ENCODE measurements around the gene CDH7.
A peak's percentile ranks its signal among the peaks of the same experiment; 100 is the strongest.

Gene CDH7

GRCh38 chr18:65750389-65751154, at the start of gene CDH7:
Gene CDH7, plus strand, starts transcription at chr18:65751012. Its CDS starts 11,831 bp downstream, at chr18:65762843.
- no peak within 1 kb of the TSS for H3K27ac ChIP-seq
- H3K9me3 ChIP-seq (ENCODE audit: low read depth, low read length), result no peaks in the 10 kb centered on the region
- no peak for DNase-seq (ENCODE audit: low read depth, low spot score)
- H3K36me3 ChIP-seq (ENCODE audit: insufficient read depth, low read length), result no peaks in the 10 kb centered on the region
- no peak within 1 kb of the TSS for H3K9ac ChIP-seq (ENCODE audit: insufficient read length)
- peak within 1 kb of the TSS; percentile 84 for H3K4me3 ChIP-seq
- TF ChIP-seq EZH2 (IDR thresholded peaks at IDR 0.05) (no peak), POLR2AphosphoS5 (IDR thresholded peaks at IDR 0.05; ENCODE audit: borderline replicate concordance, low read depth, low read length) (no peak), FOXP2 (optimal IDR thresholded peaks at IDR 0.05; ENCODE audit: control extremely low read depth, extremely low read length, insufficient read depth) (no peak)

GRCh38 chr18:65704046-65704445, 46.8 kb upstream of the CDH7 start:
- H3K4me3 ChIP-seq, result no peak overlapping the region
- no peaks in the 10 kb centered on the region for H3K9me3 ChIP-seq (ENCODE audit: low read depth, low read length)
- H3K27ac ChIP-seq, result no peak overlapping the region
- no peak for DNase-seq (ENCODE audit: low read depth, low spot score)
- no peaks in the 10 kb centered on the region for H3K36me3 ChIP-seq (ENCODE audit: insufficient read depth, low read length)
- no peak overlapping the region for H3K9ac ChIP-seq (ENCODE audit: insufficient read length)
- TF ChIP-seq EZH2 (IDR thresholded peaks at IDR 0.05) (no peak), FOXP2 (optimal IDR thresholded peaks at IDR 0.05; ENCODE audit: control extremely low read depth, extremely low read length, insufficient read depth) (no peak), POLR2AphosphoS5 (IDR thresholded peaks at IDR 0.05; ENCODE audit: borderline replicate concordance, low read depth, low read length) (no peak)

DNA sequence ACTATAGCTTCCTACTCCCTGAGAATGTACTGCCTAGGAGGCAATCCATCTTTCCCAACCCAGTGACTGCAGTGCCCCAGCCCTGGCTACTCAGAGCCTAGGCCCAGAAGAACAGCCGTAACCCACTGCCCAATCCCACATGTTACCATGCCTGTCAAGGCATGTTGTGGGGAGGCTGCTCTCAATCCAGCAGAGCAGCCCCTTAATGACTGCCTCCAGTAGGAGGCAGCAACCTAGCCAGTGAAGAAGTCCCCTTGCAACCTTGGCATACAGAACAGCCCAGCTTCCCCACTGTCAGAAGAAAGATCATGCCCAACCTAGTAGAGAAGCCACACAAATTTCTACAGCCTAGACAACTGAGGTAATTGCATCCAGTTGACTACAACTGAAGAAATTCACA, 44.2 kb upstream of the CDH7 start:
- Histone ChIP-seq H3K36me3 (ENCODE audit: insufficient read depth, low read length) (no peaks in the 10 kb centered on the region), H3K4me3 (no peak overlapping the region), H3K9me3 (ENCODE audit: low read depth, low read length) (no peaks in the 10 kb centered on the region), H3K27ac (no peak overlapping the region), H3K9ac (ENCODE audit: insufficient read length) (no peak overlapping the region)
- TF ChIP-seq EZH2 (IDR thresholded peaks at IDR 0.05) (no peak), POLR2AphosphoS5 (IDR thresholded peaks at IDR 0.05; ENCODE audit: borderline replicate concordance, low read depth, low read length) (no peak), FOXP2 (optimal IDR thresholded peaks at IDR 0.05; ENCODE audit: control extremely low read depth, extremely low read length, insufficient read depth) (no peak)
- no peak for DNase-seq (ENCODE audit: low read depth, low spot score)

- Histone ChIP-seq H3K27ac (no peak overlapping the region), H3K4me3 (no peak overlapping the region), H3K9me3 (ENCODE audit: low read depth, low read length) (no peaks in the 10 kb centered on the region), H3K36me3 (ENCODE audit: insufficient read depth, low read length) (no peaks in the 10 kb centered on the region), H3K9ac (ENCODE audit: insufficient read length) (no peak overlapping the region)
- no peak for DNase-seq (ENCODE audit: low read depth, low spot score)
- TF ChIP-seq EZH2 (IDR thresholded peaks at IDR 0.05) (no peak), POLR2AphosphoS5 (IDR thresholded peaks at IDR 0.05; ENCODE audit: borderline replicate concordance, low read depth, low read length) (no peak), FOXP2 (optimal IDR thresholded peaks at IDR 0.05; ENCODE audit: control extremely low read depth, extremely low read length, insufficient read depth) (no peak)
Measured at GRCh38 chr18:65711493-65711892, 39.3 kb upstream of the CDH7 start.

DNA sequence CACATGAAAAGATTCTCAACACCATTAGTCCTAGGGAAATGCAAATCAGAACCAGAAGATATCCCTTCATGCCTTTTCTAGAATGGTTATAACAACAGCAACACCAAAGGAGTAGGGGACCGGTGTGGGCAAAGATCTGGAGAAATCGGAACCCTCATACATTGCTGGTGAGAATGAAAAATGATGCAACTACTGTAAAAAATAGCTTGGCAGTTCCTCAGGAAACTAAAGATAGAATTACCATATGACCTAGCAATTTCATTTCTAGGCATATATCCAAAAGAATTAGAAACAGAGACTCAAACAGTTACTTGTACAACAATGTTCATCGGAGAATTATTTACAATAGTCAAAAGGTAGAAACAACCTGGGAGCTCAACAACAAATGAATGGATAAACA, 29.2 kb upstream of the CDH7 start:
- no peak for DNase-seq (ENCODE audit: low read depth, low spot score)
- Histone ChIP-seq H3K9ac (ENCODE audit: insufficient read length) (no peak overlapping the region), H3K36me3 (ENCODE audit: insufficient read depth, low read length) (no peaks in the 10 kb centered on the region), H3K9me3 (ENCODE audit: low read depth, low read length) (no peaks in the 10 kb centered on the region), H3K4me3 (no peak overlapping the region), H3K27ac (peak overlapping the region; percentile 65; the same call in 1 of the 2 replicates)
- TF ChIP-seq EZH2 (IDR thresholded peaks at IDR 0.05), result no peak
- no peak for TF ChIP-seq POLR2AphosphoS5 (IDR thresholded peaks at IDR 0.05; ENCODE audit: borderline replicate concordance, low read depth, low read length)
- no peak for TF ChIP-seq FOXP2 (optimal IDR thresholded peaks at IDR 0.05; ENCODE audit: control extremely low read depth, extremely low read length, insufficient read depth)

DNA sequence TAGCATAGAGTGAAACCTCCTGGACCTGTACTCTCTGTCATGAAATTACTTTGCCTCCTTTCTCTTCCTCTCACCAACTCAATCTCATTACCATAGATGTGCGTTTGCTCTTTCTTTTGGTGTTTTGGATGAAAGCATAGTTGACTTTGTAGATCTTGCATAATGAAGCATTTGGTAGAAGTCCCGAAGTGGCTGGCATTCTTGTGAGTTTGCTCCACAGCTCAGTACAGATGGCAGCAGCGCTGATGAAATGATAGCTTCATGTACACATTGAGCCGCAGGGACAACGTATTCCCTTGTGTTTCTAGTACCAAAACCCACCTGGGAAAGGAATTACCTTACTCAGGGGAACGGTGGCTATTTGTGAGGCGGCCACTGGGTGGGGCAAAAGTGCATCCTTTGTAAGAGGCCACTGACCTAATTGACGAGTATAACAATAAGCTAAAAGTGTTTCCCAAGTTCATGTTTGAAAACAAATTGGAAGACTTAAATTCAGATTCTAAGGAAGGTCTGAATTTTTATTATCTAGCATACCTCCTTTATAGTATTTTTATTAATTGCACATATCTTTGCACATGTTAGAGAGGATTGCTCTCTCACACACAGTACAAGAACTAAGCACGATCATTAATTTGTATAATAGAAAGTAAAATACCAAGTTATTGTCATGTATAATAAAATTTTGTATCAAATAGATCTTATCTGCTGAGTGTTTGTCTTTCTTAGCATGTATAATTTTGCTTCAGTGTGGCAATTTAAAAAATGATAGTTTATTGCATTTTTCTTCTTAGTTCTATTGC, 25.4 kb upstream of the CDH7 start:
- H3K4me3 ChIP-seq, result no peak overlapping the region
- DNase-seq (ENCODE audit: low read depth, low spot score), result no peak
- no peak for TF ChIP-seq POLR2AphosphoS5 (IDR thresholded peaks at IDR 0.05; ENCODE audit: borderline replicate concordance, low read depth, low read length)
- H3K36me3 ChIP-seq (ENCODE audit: insufficient read depth, low read length), result no peaks in the 10 kb centered on the region
- H3K9me3 ChIP-seq (ENCODE audit: low read depth, low read length), result no peaks in the 10 kb centered on the region
- no peak overlapping the region for H3K9ac ChIP-seq (ENCODE audit: insufficient read length)
- no peak overlapping the region for H3K27ac ChIP-seq

DNA sequence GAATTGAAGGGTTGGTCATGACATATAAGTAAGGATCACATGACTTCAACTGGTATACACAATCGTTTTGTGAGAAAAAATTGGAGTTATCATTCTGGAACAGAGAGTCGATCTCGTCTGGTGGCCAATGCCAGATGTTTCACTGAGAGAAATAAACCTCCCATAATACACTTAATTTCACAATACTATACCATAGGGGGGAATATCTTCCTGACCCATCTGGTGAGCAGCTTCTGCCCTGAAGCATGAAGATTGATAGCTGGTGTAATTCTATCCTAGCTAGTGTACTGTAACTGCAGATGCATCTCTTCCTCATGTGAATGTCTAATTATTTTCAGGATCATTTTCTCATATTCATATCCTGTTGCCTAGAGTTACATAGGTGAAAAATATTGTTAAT, 15.7 kb upstream of the CDH7 start:
- TF ChIP-seq EZH2 (IDR thresholded peaks at IDR 0.05) (no peak), FOXP2 (optimal IDR thresholded peaks at IDR 0.05; ENCODE audit: control extremely low read depth, extremely low read length, insufficient read depth) (no peak), POLR2AphosphoS5 (IDR thresholded peaks at IDR 0.05; ENCODE audit: borderline replicate concordance, low read depth, low read length) (no peak)
- Histone ChIP-seq H3K36me3 (ENCODE audit: insufficient read depth, low read length) (no peaks in the 10 kb centered on the region), H3K4me3 (no peak overlapping the region), H3K27ac (no peak overlapping the region), H3K9ac (ENCODE audit: insufficient read length) (no peak overlapping the region), H3K9me3 (ENCODE audit: low read depth, low read length) (no peaks in the 10 kb centered on the region)
- DNase-seq (ENCODE audit: low read depth, low spot score), result no peak

- H3K36me3 ChIP-seq (ENCODE audit: insufficient read depth, low read length), result no peaks in the 10 kb centered on the region
- H3K4me3 ChIP-seq, result no peak overlapping the region; the same call in 1 of the 2 replicates
- TF ChIP-seq EZH2 (IDR thresholded peaks at IDR 0.05) (no peak), POLR2AphosphoS5 (IDR thresholded peaks at IDR 0.05; ENCODE audit: borderline replicate concordance, low read depth, low read length) (no peak), FOXP2 (optimal IDR thresholded peaks at IDR 0.05; ENCODE audit: control extremely low read depth, extremely low read length, insufficient read depth) (no peak)
- H3K27ac ChIP-seq, result peak overlapping the region; percentile 58
- no peaks in the 10 kb centered on the region for H3K9me3 ChIP-seq (ENCODE audit: low read depth, low read length)
- no peak overlapping the region for H3K9ac ChIP-seq (ENCODE audit: insufficient read length)
- DNase-seq (ENCODE audit: low read depth, low spot score), result no peak
Measured at GRCh38 chr18:65737471-65737955, 13.3 kb upstream of the CDH7 start.

Data from SK-N-MC (cell line).